Neural cell (in vitro differentiated cells): ENCODE measurements around the gene SMG6. TPM values are rescaled to one million over a fixed set of nuclear protein-coding genes. Genes with fewer than 3 reads are reported as not detected.

Source experiments
- H2AFZ ChIP-seq: fragments of 200-600, 300-800 bp; sonication (generic), shearing (Covaris generic); 2 replicates; pipeline ENCODE4 v1.6.0; 2014; ENCODE audit warnings: low read depth, mild to moderate bottlenecking, antibody characterized with exemption, low read length, moderate library complexity
- H3F3A ChIP-seq: fragments of 200-600 bp; shearing (Covaris generic); 2 replicates; pipeline ENCODE4 v1.6.1; 2016; ENCODE audit warnings: mild to moderate bottlenecking, moderate library complexity, mixed read lengths, antibody characterized with exemption, low read length; ENCODE audit not compliant: insufficient read depth, poor library complexity, severe bottlenecking
- H3K27ac ChIP-seq: fragments of 200-600, 300-800 bp; sonication (generic), shearing (Covaris generic); 2 replicates; pipeline ENCODE4 v1.5.1; 2014; ENCODE audit warnings: mild to moderate bottlenecking, low read length, moderate library complexity
- H3K27me3 ChIP-seq: fragments of 300-800, 200-600 bp; sonication (generic), shearing (Covaris generic); 2 replicates; pipeline ENCODE4 v1.6.0; 2014; ENCODE audit warnings: mild to moderate bottlenecking, low read depth, low read length, moderate library complexity; ENCODE audit not compliant: insufficient read depth
- H3K36me3 ChIP-seq: fragments of 300-800, 200-600 bp; sonication (generic), shearing (Covaris generic); 2 replicates; pipeline ENCODE4 v1.5.1; 2014; ENCODE audit warnings: mild to moderate bottlenecking, antibody characterized with exemption, low read length, moderate library complexity; ENCODE audit not compliant: insufficient read depth
- H3K4me2 ChIP-seq: fragments of 300-800, 200-600 bp; sonication (generic), shearing (Covaris generic); 2 replicates; pipeline ENCODE4 v1.6.0; 2014; ENCODE audit warnings: mild to moderate bottlenecking, low read length
- H3K4me3 ChIP-seq: fragments of 300-800, 200-600 bp; sonication (generic), shearing (Covaris generic); 2 replicates; pipeline ENCODE4 v1.5.1; 2014; ENCODE audit warnings: mild to moderate bottlenecking, low read length, moderate library complexity
- H3K79me2 ChIP-seq: fragments of 200-600 bp; shearing (Covaris generic); replicated peaks from 2 replicates; pipeline ENCODE4 v1.6.0; 2014; ENCODE audit warnings: mild to moderate bottlenecking, low read length, moderate library complexity; ENCODE audit not compliant: insufficient read depth
- H3K9ac ChIP-seq: fragments of 300-800, 200-600 bp; sonication (generic), shearing (Covaris generic); 2 replicates; pipeline ENCODE4 v1.6.1; 2016; ENCODE audit warnings: mild to moderate bottlenecking, low read length, mixed read lengths
- H3K9me2 ChIP-seq: fragments of 200-600 bp; shearing (Covaris generic); 2 replicates; pipeline ENCODE4 v1.6.1; 2016; ENCODE audit warnings: mild to moderate bottlenecking, low read length, mixed read lengths; ENCODE audit not compliant: insufficient read depth
- H3K9me3 ChIP-seq: fragments of 200-600, 300-800 bp; sonication (generic), shearing (Covaris generic); 2 replicates; pipeline ENCODE4 v1.6.1; 2016; ENCODE audit warnings: mild to moderate bottlenecking, mixed run types, low read length, moderate library complexity, mixed read lengths
- H4K20me1 ChIP-seq: fragments of 200-600 bp; shearing (Covaris generic); 2 replicates; pipeline ENCODE4 v1.6.1; 2016; ENCODE audit warnings: mild to moderate bottlenecking, mixed run types; ENCODE audit not compliant: insufficient read depth
- EP300 ChIP-seq: fragments of 450-650 bp; conservative IDR thresholded peaks from 2 replicates; pipeline ENCODE4 v1.6.1; 2014; ENCODE audit warnings: antibody characterized with exemption, mild to moderate bottlenecking, moderate library complexity; ENCODE audit not compliant: poor library complexity, severe bottlenecking
- EZH2 ChIP-seq: fragments of 200-600, 300-800 bp; shearing (Covaris generic), sonication (generic); IDR thresholded peaks from 2 replicates; pipeline ENCODE4 v1.6.1; 2014; ENCODE audit warnings: antibody characterized with exemption, low read length, borderline replicate concordance, mild to moderate bottlenecking; ENCODE audit not compliant: insufficient read depth, poor library complexity, severe bottlenecking
- MXI1 ChIP-seq: fragments of 450-650 bp; conservative IDR thresholded peaks from 2 replicates; pipeline ENCODE4 v1.6.1; 2014; ENCODE audit warnings: antibody characterized with exemption, mild to moderate bottlenecking; ENCODE audit not compliant: poor library complexity, severe bottlenecking
- POLR2AphosphoS5 ChIP-seq: IDR thresholded peaks from 2 replicates; pipeline ENCODE4 v1.6.1; 2012
- RAD21 ChIP-seq: fragments of 450-650 bp; conservative IDR thresholded peaks from 2 replicates; pipeline ENCODE4 v1.6.1; 2014; ENCODE audit warnings: antibody characterized with exemption, mild to moderate bottlenecking, moderate library complexity
- SMC3 ChIP-seq: fragments of 450-650 bp; conservative IDR thresholded peaks from 2 replicates; pipeline ENCODE4 v1.6.1; 2014; ENCODE audit warnings: antibody characterized with exemption, mild to moderate bottlenecking, moderate library complexity; ENCODE audit not compliant: poor library complexity
- TAF1 ChIP-seq: IDR thresholded peaks from 2 replicates; pipeline ENCODE4 v1.6.1; 2012; ENCODE audit warnings: low read depth
- polyA plus RNA-seq: library from polyadenylated mRNA; depleted of rRNA; stranded (reverse); fragments of >200 nt; gene quantifications from 2 replicates; pipeline ENCODE4 v1.2.3, GENCODE V29; 2014
- TF ChIP-seq, protein P1 (sequence below): fragments of 450-650 bp; IDR thresholded peaks from 2 replicates; pipeline ENCODE4 v1.5.1; 2014; ENCODE audit warnings: antibody characterized with exemption, mild to moderate bottlenecking, moderate library complexity; ENCODE audit not compliant: poor library complexity, severe bottlenecking
- TF ChIP-seq, protein P2 (sequence below): IDR thresholded peaks from 2 replicates; pipeline ENCODE4 v1.6.1; 2012; ENCODE audit warnings: borderline replicate concordance

Gene SMG6
- polyA plus RNA-seq, 1 donor from 2014 or later = 13.9 TPM

DNA sequence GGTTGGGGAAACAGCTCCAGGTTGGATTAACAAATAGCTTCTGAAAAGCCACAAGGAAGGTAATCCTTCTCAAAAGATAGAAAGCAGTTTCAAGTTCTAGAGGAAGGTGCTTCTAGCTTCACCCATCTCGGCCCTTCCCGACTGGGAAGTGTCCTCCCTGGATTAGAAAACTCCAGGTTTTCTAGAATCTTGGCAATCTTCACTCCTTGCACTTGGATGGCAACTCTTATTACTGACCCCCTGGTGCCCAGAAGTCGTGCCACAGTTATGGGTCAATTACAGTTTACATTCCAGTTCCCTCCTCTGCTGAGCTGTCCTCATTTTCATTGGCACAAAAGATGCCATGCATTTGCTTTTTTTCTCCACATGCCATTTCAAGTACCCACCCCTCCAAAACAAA is 65.6 kb downstream of the SMG6 start:
- Histone ChIP-seq H3K9me2 (no peaks in the 10 kb centered on the region), H3K9me3 (no peaks in the 10 kb centered on the region), H3K4me2 (no peak overlapping the region), H3K4me3 (no peak overlapping the region), H3K27me3 (no peaks in the 10 kb centered on the region), H3K27ac (no peak overlapping the region), H3K79me2 (no peaks in the 10 kb centered on the region), H2AFZ (no peak overlapping the region), H3K36me3 (no peaks in the 10 kb centered on the region), H3K9ac (no peak overlapping the region), H4K20me1 (no peaks in the 10 kb centered on the region), H3F3A (no peaks in the 10 kb centered on the region)
- TF ChIP-seq POLR2AphosphoS5 = no peak
- TF ChIP-seq TAF1 = no peak
- no peak for TF ChIP-seq RAD21
- no peak for TF ChIP-seq MXI1
- TF ChIP-seq EZH2 = no peak
- TF ChIP-seq, protein P1, sequence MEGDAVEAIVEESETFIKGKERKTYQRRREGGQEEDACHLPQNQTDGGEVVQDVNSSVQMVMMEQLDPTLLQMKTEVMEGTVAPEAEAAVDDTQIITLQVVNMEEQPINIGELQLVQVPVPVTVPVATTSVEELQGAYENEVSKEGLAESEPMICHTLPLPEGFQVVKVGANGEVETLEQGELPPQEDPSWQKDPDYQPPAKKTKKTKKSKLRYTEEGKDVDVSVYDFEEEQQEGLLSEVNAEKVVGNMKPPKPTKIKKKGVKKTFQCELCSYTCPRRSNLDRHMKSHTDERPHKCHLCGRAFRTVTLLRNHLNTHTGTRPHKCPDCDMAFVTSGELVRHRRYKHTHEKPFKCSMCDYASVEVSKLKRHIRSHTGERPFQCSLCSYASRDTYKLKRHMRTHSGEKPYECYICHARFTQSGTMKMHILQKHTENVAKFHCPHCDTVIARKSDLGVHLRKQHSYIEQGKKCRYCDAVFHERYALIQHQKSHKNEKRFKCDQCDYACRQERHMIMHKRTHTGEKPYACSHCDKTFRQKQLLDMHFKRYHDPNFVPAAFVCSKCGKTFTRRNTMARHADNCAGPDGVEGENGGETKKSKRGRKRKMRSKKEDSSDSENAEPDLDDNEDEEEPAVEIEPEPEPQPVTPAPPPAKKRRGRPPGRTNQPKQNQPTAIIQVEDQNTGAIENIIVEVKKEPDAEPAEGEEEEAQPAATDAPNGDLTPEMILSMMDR = no peak
- TF ChIP-seq, protein P2, sequence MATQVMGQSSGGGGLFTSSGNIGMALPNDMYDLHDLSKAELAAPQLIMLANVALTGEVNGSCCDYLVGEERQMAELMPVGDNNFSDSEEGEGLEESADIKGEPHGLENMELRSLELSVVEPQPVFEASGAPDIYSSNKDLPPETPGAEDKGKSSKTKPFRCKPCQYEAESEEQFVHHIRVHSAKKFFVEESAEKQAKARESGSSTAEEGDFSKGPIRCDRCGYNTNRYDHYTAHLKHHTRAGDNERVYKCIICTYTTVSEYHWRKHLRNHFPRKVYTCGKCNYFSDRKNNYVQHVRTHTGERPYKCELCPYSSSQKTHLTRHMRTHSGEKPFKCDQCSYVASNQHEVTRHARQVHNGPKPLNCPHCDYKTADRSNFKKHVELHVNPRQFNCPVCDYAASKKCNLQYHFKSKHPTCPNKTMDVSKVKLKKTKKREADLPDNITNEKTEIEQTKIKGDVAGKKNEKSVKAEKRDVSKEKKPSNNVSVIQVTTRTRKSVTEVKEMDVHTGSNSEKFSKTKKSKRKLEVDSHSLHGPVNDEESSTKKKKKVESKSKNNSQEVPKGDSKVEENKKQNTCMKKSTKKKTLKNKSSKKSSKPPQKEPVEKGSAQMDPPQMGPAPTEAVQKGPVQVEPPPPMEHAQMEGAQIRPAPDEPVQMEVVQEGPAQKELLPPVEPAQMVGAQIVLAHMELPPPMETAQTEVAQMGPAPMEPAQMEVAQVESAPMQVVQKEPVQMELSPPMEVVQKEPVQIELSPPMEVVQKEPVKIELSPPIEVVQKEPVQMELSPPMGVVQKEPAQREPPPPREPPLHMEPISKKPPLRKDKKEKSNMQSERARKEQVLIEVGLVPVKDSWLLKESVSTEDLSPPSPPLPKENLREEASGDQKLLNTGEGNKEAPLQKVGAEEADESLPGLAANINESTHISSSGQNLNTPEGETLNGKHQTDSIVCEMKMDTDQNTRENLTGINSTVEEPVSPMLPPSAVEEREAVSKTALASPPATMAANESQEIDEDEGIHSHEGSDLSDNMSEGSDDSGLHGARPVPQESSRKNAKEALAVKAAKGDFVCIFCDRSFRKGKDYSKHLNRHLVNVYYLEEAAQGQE = no peak
- no peak for TF ChIP-seq SMC3

- H3K27ac ChIP-seq = no peak overlapping the region
- no peaks in the 10 kb centered on the region for H3K36me3 ChIP-seq
- no peak overlapping the region for H3K4me2 ChIP-seq
- no peak overlapping the region for H2AFZ ChIP-seq
- no peaks in the 10 kb centered on the region for H3K9me3 ChIP-seq
- H4K20me1 ChIP-seq = no peaks in the 10 kb centered on the region
- no peak for TF ChIP-seq EP300
- no peak for TF ChIP-seq MXI1
- TF ChIP-seq EZH2 = no peak
- TF ChIP-seq RAD21 = no peak
- TF ChIP-seq TAF1 = no peak
- TF ChIP-seq POLR2AphosphoS5 = no peak
- TF ChIP-seq, protein P2 = no peak
- TF ChIP-seq, protein P1 = no peak
- no peak for TF ChIP-seq SMC3
- no peaks in the 10 kb centered on the region for H3K79me2 ChIP-seq
- H3K27me3 ChIP-seq = no peaks in the 10 kb centered on the region
- no peaks in the 10 kb centered on the region for H3K9me2 ChIP-seq
- no peak overlapping the region for H3K4me3 ChIP-seq
- H3K9ac ChIP-seq = no peak overlapping the region
- H3F3A ChIP-seq = no peaks in the 10 kb centered on the region
Observed at GRCh38 chr17:2237521-2237921, 66.1 kb downstream of the SMG6 start.
